Hindlimb muscle (tissue), 1 donor: Measurements from ENCODE around the gene ANLN. TPM values are rescaled to one million over a fixed set of nuclear protein-coding genes. Genes with fewer than 3 reads are reported as not detected.
"Not testable (repeated sequence)": the region's sequence is repeated elsewhere in the genome, so short reads cannot be mapped to it uniquely, and the experiment has no call there.

Source experiments
- DNase-seq: peaks from one replicate; pipeline ENCODE4 v3.0.0-alpha.2; 2013
- polyA plus RNA-seq: library from polyadenylated mRNA; unstranded; fragments of 120-200 nt; gene quantifications from one replicate; pipeline ENCODE4 v1.2.1, GENCODE V29; 2013; ENCODE audit not compliant: insufficient read length

ANLN gene
- polyA plus RNA-seq, 1 donor = 19.4 TPM

- no peak for DNase-seq
Measured at GRCh38 chr7:36468370-36469101, 78.9 kb downstream of the ANLN start.

GRCh38 chr7:36469236-36469635, 79.6 kb downstream of the ANLN start:
- no peak for DNase-seq

- DNase-seq = no peak
Measured at GRCh38 chr7:36472141-36472729, 82.6 kb downstream of the ANLN start.

GRCh38 chr7:36473454-36474282, 84.0 kb downstream of the ANLN start:
- DNase-seq = no peak

- no peak for DNase-seq
Measured at GRCh38 chr7:36474283-36475010, 84.8 kb downstream of the ANLN start.

- no peak for DNase-seq
Measured at GRCh38 chr7:36475011-36475342, 85.3 kb downstream of the ANLN start.

- DNase-seq = no peak
Measured at GRCh38 chr7:36475381-36475780, 85.7 kb downstream of the ANLN start.

GRCh38 chr7:36478745-36479144, 89.1 kb downstream of the ANLN start:
- no peak for DNase-seq

GRCh38 chr7:36483853-36484252, 94.2 kb downstream of the ANLN start:
- DNase-seq = not testable (repeated sequence)

- no peak for DNase-seq
Measured at GRCh38 chr7:36484265-36484664, 94.6 kb downstream of the ANLN start.

- DNase-seq = no peak
Measured at GRCh38 chr7:36486336-36486735, 96.7 kb downstream of the ANLN start.

- DNase-seq = peak; percentile 36
Measured at GRCh38 chr7:36487756-36488336, 98.2 kb downstream of the ANLN start.

GRCh38 chr7:36488672-36489071, 99.0 kb downstream of the ANLN start:
- DNase-seq = not testable (repeated sequence)

- DNase-seq = peak; percentile 15
Measured at GRCh38 chr7:36490419-36490830, 100.8 kb downstream of the ANLN start.

- DNase-seq = no peak
Measured at GRCh38 chr7:36491317-36491716, 101.7 kb downstream of the ANLN start.

GRCh38 chr7:36496576-36496975, 106.9 kb downstream of the ANLN start:
- no peak for DNase-seq

- not testable (repeated sequence) for DNase-seq
Measured at GRCh38 chr7:36497176-36497575, 107.5 kb downstream of the ANLN start.

- DNase-seq = no peak
Measured at GRCh38 chr7:36497775-36498174, 108.1 kb downstream of the ANLN start.
